Uterus (tissue), 4 donors: ENCODE data around the gene CCSER1. TPM values are rescaled to one million over a fixed set of nuclear protein-coding genes. Genes with fewer than 3 reads are reported as not detected.

Experiments
- DNase-seq, 2 donors: peaks; one replicate each; pipeline ENCODE4 v3.0.0-alpha.2; 2019 to 2020
- H3K27ac ChIP-seq, 2 donors: fragments of 200-600 bp; sonication (generic); 1 replicate in 1 of 2; 2 replicates in 1 of 2; pipeline ENCODE4 v1.5.1; 2016 to 2018
- H3K27me3 ChIP-seq, 2 donors: fragments of 200-600 bp; sonication (generic); one replicate each; pipeline ENCODE4 v1.5.1; 2018 to 2019; ENCODE audit warnings: control low read depth in 1 of 2
- H3K36me3 ChIP-seq, 2 donors: fragments of 200-600 bp; sonication (generic); one replicate each; pipeline ENCODE4 v1.5.1; 2019; ENCODE audit warnings: control low read depth in 1 of 2
- H3K4me1 ChIP-seq, 2 donors: fragments of 200-600 bp; sonication (generic); one replicate each; pipeline ENCODE4 v1.5.1; 2018 to 2019; ENCODE audit warnings: control low read depth in 1 of 2
- H3K4me3 ChIP-seq, 2 donors: fragments of 200-600 bp; sonication (generic); 1 replicate in 1 of 2; 2 replicates in 1 of 2; pipeline ENCODE4 v1.5.1; 2018 to 2019; ENCODE audit warnings: mild to moderate bottlenecking in 1 of 2
- H3K9me3 ChIP-seq, 2 donors: fragments of 200-600 bp; sonication (generic); one replicate each; pipeline ENCODE4 v1.5.1; 2019; ENCODE audit warnings: control low read depth in 1 of 2
- CTCF ChIP-seq, 4 experiments: fragments of 200-600 bp in 2 of 4; fragments of 450-650 bp in 2 of 4; sonication (generic) in 2 of 4; IDR thresholded peaks; one replicate each; pipeline ENCODE4 v1.5.1; 2016 to 2019; ENCODE audit warnings: antibody characterized with exemption in 4 of 4, mild to moderate bottlenecking in 2 of 4, moderate library complexity in 1 of 4
- POLR2A ChIP-seq, 2 donors: fragments of 450-650 bp; IDR thresholded peaks; one replicate each; pipeline ENCODE4 v1.6.1; 2016; ENCODE audit warnings: antibody characterized with exemption in 2 of 2, mild to moderate bottlenecking in 1 of 2, moderate library complexity in 1 of 2
- intact Hi-C: fragments of 100-400 bp; cut with DNase I; formaldehyde crosslinking; loops from one replicate; pipeline ENCODE4 v1.15.1; 2023; ENCODE audit warnings: low total_unique reads
- total RNA-seq, 4 donors: library from RNA; depleted of rRNA in 3 of 4; stranded (reverse); fragments of >200 nt in 3 of 4; gene quantifications; one replicate each; pipeline versions ENCODE4 v1.1.0 to v1.2.4, GENCODE V29; 2014 to 2023
- donor health status: DM: yes; HTN: yes; CAD: no.

Gene CCSER1
- total RNA-seq, 4 donors from 2014 or later = 2.8 to 54.7 (median 11.9) TPM

- H3K4me3 ChIP-seq = no peak overlapping the region
- no peaks in the 10 kb centered on the region for H3K9me3 ChIP-seq
- H3K36me3 ChIP-seq = no peaks in the 10 kb centered on the region
- intact Hi-C loops = no loop called here
- H3K27me3 ChIP-seq = no peaks in the 10 kb centered on the region
- no peak for DNase-seq
- no peak overlapping the region for H3K27ac ChIP-seq
- H3K4me1 ChIP-seq = no peaks in the 10 kb centered on the region
- no peak for TF ChIP-seq CTCF (IDR thresholded peaks at IDR 0.05)
- no peak for TF ChIP-seq POLR2A (IDR thresholded peaks at IDR 0.05)
Measured at GRCh38 chr4:90537491-90537890, 410.3 kb downstream of the CCSER1 start.

GRCh38 chr4:90540536-90540935 is 413.3 kb downstream of the CCSER1 start:
- no peak for DNase-seq
- no peaks in the 10 kb centered on the region for H3K27me3 ChIP-seq
- H3K27ac ChIP-seq = no peak overlapping the region
- no peaks in the 10 kb centered on the region for H3K4me1 ChIP-seq
- H3K36me3 ChIP-seq = no peaks in the 10 kb centered on the region
- TF ChIP-seq CTCF (IDR thresholded peaks at IDR 0.05) (no peak), POLR2A (IDR thresholded peaks at IDR 0.05) (no peak)
- no peak overlapping the region for H3K4me3 ChIP-seq
- H3K9me3 ChIP-seq = no peaks in the 10 kb centered on the region
- intact Hi-C loops = no loop called here

- TF ChIP-seq CTCF (IDR thresholded peaks at IDR 0.05) = no peak
- TF ChIP-seq POLR2A (IDR thresholded peaks at IDR 0.05) = no peak
- Histone ChIP-seq H3K27ac (no peak overlapping the region), H3K4me3 (no peak overlapping the region), H3K4me1 (no peaks in the 10 kb centered on the region), H3K27me3 (no peaks in the 10 kb centered on the region), H3K36me3 (no peaks in the 10 kb centered on the region), H3K9me3 (no peaks in the 10 kb centered on the region)
- no peak for DNase-seq
- intact Hi-C loops = no loop called here
Measured at GRCh38 chr4:90542216-90542615, 415.0 kb downstream of the CCSER1 start.

- intact Hi-C loops = no loop called here
- no peaks in the 10 kb centered on the region for H3K4me1 ChIP-seq
- TF ChIP-seq POLR2A (IDR thresholded peaks at IDR 0.05) (no peak), CTCF (IDR thresholded peaks at IDR 0.05) (no peak)
- no peak overlapping the region for H3K4me3 ChIP-seq
- no peak for DNase-seq
- no peak overlapping the region for H3K27ac ChIP-seq
- no peaks in the 10 kb centered on the region for H3K9me3 ChIP-seq
- no peaks in the 10 kb centered on the region for H3K27me3 ChIP-seq
- H3K36me3 ChIP-seq = no peaks in the 10 kb centered on the region
Measured at GRCh38 chr4:90543419-90544170, 416.4 kb downstream of the CCSER1 start.

GRCh38 chr4:90544532-90545045 is 417.4 kb downstream of the CCSER1 start:
- Histone ChIP-seq H3K4me3 (no peak overlapping the region), H3K27me3 (no peaks in the 10 kb centered on the region), H3K27ac (no peak overlapping the region), H3K9me3 (no peaks in the 10 kb centered on the region), H3K36me3 (no peaks in the 10 kb centered on the region), H3K4me1 (no peaks in the 10 kb centered on the region)
- intact Hi-C loops = no loop called here
- DNase-seq = no peak
- no peak for TF ChIP-seq CTCF (IDR thresholded peaks at IDR 0.05)
- no peak for TF ChIP-seq POLR2A (IDR thresholded peaks at IDR 0.05)
